Measurements from ENCODE around the gene DEPDC5. TPM values are rescaled to one million over a fixed set of nuclear protein-coding genes. Genes with fewer than 3 reads are reported as not detected.

DEPDC5 gene
- total and polyA plus RNA-seq, 2 donors, result 9.3 to 33.1 TPM

DNA sequence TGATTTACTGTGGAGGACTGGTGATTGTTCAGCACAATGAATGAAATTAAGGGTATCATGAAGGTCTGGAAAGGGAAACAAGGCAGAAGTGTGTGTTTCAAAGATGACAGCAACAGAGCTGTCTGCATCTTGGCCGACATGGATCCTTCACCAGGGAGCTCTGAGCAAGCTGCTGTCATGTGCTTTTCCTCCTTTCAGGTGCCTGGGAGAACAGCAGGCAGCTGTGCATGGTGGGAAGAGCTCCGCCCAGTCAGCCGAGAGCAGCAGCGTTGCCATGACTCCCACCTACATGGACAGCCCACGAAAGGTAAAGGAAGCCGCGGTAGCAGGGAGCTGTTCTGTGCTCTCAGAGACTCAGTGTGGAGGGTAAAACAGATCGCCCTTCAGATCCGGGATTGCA lies 103.4 kb downstream of the DEPDC5 start:
- no peak for DNase-seq (ENCODE audit: extremely low spot score)
- Histone ChIP-seq H3K4me1 (ENCODE audit: insufficient read depth) (no peaks in the 10 kb centered on the region), H3K27ac (ENCODE audit: low read depth) (no peak overlapping the region), H3K4me3 (ENCODE audit: low read depth, low read length) (no peak overlapping the region), H3K36me3 (ENCODE audit: insufficient read depth) (peaks cover 2% of the 10 kb centered on the region)
- 59% methylated on average over 9 of the region's 9 CpGs for WGBS

DNA sequence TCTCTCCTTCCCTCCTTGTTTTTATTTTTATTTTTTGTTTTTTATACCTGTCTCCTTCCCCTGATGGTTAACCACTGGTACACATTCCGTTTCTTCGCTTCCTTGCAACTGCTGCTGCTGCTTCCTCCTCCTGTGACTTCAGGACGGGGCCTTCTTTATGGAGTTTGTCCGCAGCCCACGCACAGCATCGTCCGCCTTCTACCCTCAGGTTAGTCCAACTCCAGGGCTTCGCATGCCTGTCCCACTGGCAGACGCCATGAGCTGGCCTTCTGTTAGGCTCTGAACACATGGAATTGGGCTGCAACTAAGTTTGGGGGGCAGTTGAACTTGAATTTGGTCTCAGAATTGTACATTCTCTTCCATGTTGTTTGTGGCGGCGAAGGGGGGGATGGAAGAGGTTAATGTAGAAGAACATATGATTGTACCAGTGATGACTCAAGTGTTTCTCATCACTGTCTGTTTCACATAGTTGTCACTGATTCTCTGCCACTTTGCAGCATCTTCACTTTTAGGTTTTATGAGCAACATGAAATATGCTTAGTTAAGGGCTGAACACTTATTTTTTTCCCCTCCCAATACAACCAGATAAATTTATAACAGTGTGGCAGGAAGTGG lies 107.5 kb downstream of the DEPDC5 start:
- 96% methylated on average over 11 of the region's 11 CpGs for WGBS
- no peak for DNase-seq (ENCODE audit: extremely low spot score)
- no peak overlapping the region for H3K27ac ChIP-seq (ENCODE audit: low read depth)
- no peaks in the 10 kb centered on the region for H3K4me1 ChIP-seq (ENCODE audit: insufficient read depth)
- no peak overlapping the region for H3K4me3 ChIP-seq (ENCODE audit: low read depth, low read length)
- peaks cover 2% of the 10 kb centered on the region for H3K36me3 ChIP-seq (ENCODE audit: insufficient read depth)

DNA sequence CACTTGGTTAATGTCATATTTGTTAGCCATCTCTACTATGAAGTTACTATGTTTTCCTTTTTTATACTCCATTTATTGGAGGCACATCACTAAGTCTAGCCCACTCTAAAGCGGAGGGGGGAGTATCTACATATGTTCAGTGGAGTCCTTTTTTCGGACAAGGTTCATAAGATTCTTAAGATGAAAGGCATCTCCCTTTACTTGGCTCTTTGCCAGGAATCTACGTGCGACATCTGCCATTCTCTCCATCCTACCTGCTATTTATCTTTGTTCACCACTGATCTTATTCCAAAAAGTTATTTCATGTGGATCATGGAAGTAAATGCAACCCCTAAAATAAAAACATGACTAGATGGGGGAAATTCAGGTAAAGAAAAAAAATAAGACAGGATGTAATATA lies 113.1 kb downstream of the DEPDC5 start:
- 92% methylated on average over 4 of the region's 4 CpGs for WGBS
- Histone ChIP-seq H3K4me1 (ENCODE audit: insufficient read depth) (no peaks in the 10 kb centered on the region), H3K36me3 (ENCODE audit: insufficient read depth) (peaks cover 3% of the 10 kb centered on the region)

DNA sequence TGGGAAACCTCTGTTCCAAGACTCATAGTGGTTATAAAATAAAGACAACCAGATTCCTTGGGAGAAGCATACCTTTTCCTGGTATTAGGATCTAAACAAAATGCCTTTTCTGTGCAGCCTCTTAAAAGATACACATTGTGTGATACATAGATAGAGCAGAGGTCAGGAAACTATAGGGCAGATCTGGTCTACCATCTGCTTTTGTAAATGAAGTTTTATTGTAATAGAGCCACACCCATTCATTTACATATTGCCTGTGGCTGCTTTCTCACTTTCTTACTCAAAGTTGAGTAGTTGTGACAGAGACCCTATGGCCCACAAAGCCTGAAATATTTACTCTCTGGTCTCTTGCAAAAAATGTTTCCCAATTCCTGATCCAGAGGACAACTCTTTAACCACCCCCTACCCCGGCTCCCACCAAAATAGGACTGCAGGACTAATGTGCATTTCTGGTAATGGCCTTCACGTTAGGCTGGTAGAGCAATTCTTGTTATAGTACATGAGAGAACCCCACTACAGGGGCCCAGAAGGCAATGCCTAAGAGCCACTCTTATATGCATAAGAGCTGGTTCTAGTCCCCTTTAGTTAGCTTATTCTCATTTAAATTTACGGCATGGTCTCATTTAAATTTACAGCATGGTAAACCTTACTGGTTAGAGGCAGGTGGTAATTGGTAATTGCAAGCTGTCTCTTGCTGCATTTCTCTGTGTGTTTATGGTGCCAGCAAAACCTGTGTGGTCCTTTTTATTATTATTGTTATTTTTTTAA lies 113.8 kb downstream of the DEPDC5 start:
- Histone ChIP-seq H3K27ac (ENCODE audit: low read depth) (no peak overlapping the region), H3K4me3 (ENCODE audit: low read depth, low read length) (no peak overlapping the region), H3K36me3 (ENCODE audit: insufficient read depth) (peaks cover 3% of the 10 kb centered on the region), H3K4me1 (ENCODE audit: insufficient read depth) (no peaks in the 10 kb centered on the region)
- DNase-seq (ENCODE audit: extremely low spot score), result no peak
- 94% methylated on average over 3 of the region's 3 CpGs for WGBS

More for the DNA sequence above, 113.1 kb downstream of the DEPDC5 start:
- no peak for DNase-seq (ENCODE audit: extremely low spot score)
- Histone ChIP-seq H3K27ac (ENCODE audit: low read depth) (no peak overlapping the region), H3K4me3 (ENCODE audit: low read depth, low read length) (no peak overlapping the region)

DNA sequence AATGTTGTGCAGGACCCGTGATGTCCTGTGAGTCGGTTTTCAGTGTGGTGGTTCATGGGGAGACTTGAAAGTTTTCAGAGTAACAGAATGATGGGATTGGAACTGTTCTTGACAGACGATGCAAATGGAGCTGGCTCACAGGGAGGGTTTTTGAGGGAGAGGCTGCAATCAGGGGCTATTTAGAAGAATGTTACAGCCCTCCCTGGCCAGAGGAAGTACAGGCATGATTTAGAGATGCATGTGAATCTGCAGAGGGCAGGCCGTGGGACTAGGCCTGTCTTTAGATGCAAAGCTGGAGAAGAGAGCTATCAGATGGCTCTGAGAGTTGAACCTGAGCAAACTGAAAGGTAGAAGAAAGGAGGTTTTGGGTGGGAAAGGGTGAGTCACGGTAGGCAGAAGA lies 115.9 kb downstream of the DEPDC5 start:
- H3K4me3 ChIP-seq (ENCODE audit: low read depth, low read length), result no peak overlapping the region
- peaks cover 3% of the 10 kb centered on the region for H3K36me3 ChIP-seq (ENCODE audit: insufficient read depth)
- H3K27ac ChIP-seq (ENCODE audit: low read depth), result no peak overlapping the region
- 79% methylated on average over 5 of the region's 5 CpGs for WGBS
- no peaks in the 10 kb centered on the region for H3K4me1 ChIP-seq (ENCODE audit: insufficient read depth)
- DNase-seq (ENCODE audit: extremely low spot score), result no peak

DNA sequence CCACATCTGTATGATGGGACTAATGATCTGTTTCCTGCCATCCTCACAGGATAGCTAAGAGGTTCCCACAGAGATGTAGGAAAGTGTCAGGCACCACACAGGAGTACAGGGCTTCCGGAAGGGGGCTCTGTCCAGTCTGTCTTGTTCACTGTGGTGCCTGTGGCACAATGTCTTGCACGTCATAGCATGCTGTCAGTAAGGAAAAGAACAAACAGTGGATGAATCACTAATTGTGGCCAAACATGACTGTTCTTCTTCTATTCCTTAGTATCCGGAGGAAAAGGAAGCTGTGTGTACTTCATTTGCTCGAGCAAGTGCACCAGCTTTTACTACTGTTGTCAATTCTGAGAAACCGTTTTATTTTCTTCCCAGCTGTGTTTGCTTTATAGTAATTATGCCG lies 117.1 kb downstream of the DEPDC5 start:
- Histone ChIP-seq H3K4me3 (ENCODE audit: low read depth, low read length) (no peak overlapping the region), H3K4me1 (ENCODE audit: insufficient read depth) (no peaks in the 10 kb centered on the region), H3K36me3 (ENCODE audit: insufficient read depth) (peaks cover 3% of the 10 kb centered on the region), H3K27ac (ENCODE audit: low read depth) (no peak overlapping the region)
- no peak for DNase-seq (ENCODE audit: extremely low spot score)
- 80% methylated on average over 6 of the region's 6 CpGs for WGBS

DNA sequence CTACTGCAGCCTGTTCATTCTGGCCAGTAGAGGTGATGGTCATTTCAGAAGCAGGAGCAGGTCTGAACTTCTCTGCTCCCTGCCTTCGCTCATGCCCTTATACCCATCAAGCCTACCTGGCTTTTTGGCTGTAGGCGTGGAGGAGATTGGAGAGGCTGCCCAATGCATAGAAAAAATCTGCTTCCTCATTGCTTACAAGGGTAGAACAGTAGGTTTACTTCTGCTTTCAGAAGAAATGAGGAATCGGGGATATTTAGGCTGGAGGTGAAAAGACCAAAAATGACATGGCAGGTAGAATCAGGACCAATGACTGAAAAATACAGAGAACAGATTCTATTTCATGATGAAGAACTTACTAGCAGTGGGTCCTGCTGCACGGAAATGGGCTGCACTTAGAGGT lies 117.7 kb downstream of the DEPDC5 start:
- no peak overlapping the region for H3K4me3 ChIP-seq (ENCODE audit: low read depth, low read length)

DNA sequence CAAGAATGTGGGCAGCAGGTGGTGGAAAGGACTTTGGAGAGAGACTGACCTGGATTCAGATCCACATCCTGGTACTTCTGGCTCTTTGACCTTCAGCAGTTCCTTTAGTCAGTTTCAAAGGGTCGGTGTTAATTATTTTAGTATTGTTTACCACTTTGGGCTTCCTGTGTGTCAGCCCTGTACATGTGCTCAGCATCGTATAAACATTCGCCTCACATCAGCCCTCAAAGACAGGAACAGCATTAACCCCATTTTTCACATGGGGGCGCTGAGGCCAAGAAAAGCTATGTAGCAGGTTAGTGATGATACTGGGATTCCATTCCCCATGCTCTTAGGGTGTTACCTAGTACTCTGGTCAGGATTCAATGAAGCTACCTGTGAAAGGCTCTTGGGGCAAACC lies 118.4 kb downstream of the DEPDC5 start:
- no peak for DNase-seq (ENCODE audit: extremely low spot score)
- WGBS, result 52% methylated on average over 4 of the region's 4 CpGs
- H3K27ac ChIP-seq (ENCODE audit: low read depth), result no peak overlapping the region
- no peaks in the 10 kb centered on the region for H3K4me1 ChIP-seq (ENCODE audit: insufficient read depth)
- H3K36me3 ChIP-seq (ENCODE audit: insufficient read depth), result peaks cover 5% of the 10 kb centered on the region
- no peak overlapping the region for H3K4me3 ChIP-seq (ENCODE audit: low read depth, low read length)

More for the DNA sequence above, 117.7 kb downstream of the DEPDC5 start:
- DNase-seq (ENCODE audit: extremely low spot score), result no peak
- H3K27ac ChIP-seq (ENCODE audit: low read depth), result no peak overlapping the region
- 81% methylated on average over 4 of the region's 4 CpGs for WGBS
- H3K36me3 ChIP-seq (ENCODE audit: insufficient read depth), result peaks cover 5% of the 10 kb centered on the region
- H3K4me1 ChIP-seq (ENCODE audit: insufficient read depth), result no peaks in the 10 kb centered on the region

DNA sequence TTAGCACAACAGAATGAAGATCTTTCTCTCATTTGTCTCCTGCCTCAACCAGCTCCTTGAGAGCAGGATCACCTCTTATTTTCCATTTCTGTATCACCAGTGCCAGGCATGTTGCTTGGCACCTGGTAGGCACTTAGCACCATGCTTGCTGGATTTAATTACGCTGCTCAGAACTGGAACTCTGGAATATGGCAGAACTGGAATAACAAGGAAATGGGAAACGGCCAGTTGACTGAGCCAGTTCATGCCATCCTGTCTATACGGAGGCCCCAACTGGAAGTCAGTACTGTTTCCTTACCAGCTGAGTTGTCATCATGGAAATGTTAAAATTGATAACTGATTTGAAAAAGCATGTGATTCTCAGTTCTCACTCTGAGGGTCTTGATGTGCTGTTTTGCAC lies 121.0 kb downstream of the DEPDC5 start:
- Histone ChIP-seq H3K4me1 (ENCODE audit: insufficient read depth) (no peaks in the 10 kb centered on the region), H3K36me3 (ENCODE audit: insufficient read depth) (peaks cover 5% of the 10 kb centered on the region), H3K4me3 (ENCODE audit: low read depth, low read length) (no peak overlapping the region), H3K27ac (ENCODE audit: low read depth) (no peak overlapping the region)
- DNase-seq (ENCODE audit: extremely low spot score), result no peak
- WGBS, result 89% methylated on average over 3 of the region's 3 CpGs

DNA sequence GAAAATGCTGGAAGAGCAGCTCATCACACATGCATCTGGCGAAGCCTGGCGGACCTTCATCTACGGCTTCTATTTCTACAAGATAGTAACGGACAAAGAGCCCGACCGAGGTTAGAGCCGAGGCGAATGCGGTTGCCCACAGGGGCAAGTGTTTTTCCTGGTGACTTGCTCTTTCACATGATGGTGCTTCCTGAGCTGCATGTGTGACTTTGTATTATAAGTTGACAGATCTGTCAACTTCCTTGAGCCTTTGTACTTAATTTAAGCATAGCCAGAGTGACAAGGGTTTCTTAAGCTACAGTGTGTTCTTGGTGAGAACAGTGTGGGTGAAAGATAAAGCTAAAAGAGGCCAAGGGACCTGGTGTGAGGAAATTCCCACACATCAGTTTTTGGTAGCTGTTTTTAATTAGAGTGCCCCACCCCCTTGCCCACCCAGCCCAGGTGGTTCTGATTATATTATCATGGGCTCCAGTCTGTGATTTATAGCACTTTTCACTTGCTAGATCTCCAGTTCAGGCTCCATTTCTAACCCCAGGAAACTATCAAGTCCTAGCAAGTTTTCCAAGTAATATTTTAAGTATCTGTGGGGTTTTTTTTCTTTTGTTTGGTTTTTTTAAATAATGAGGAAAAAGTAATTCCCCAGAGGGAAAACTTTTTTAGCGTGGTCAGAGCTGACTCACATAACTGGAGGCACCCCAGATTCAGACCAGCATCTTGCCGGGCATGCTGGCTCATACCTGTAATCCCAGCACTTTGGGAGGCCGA lies 122.5 kb downstream of the DEPDC5 start:
- 81% methylated on average over 12 of the region's 12 CpGs for WGBS
- no peak overlapping the region for H3K4me3 ChIP-seq (ENCODE audit: low read depth, low read length)
- DNase-seq (ENCODE audit: extremely low spot score), result no peak
- no peak overlapping the region for H3K27ac ChIP-seq (ENCODE audit: low read depth)
- H3K36me3 ChIP-seq (ENCODE audit: insufficient read depth), result peaks cover 2% of the 10 kb centered on the region
- H3K4me1 ChIP-seq (ENCODE audit: insufficient read depth), result no peaks in the 10 kb centered on the region

DNA sequence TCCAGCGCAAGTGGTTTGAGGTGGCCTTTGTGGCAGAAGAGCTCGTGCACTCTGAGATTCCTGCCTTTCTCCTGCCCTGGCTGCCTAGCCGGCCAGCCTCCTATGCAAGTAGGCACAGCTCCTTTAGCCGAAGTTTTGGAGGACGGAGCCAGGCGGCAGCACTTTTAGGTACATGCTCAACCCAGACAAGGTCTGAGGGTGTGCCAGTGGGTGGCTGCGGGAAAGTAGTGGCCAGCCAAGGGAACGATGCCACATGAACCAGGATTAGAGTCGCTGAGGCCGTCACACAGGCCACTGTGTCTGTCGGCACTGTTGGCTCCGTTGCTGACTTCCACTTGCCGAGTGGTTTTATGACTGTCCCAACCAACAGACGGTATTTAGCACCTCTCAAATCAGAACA lies 125.8 kb downstream of the DEPDC5 start:
- Histone ChIP-seq H3K36me3 (ENCODE audit: insufficient read depth) (peaks cover 2% of the 10 kb centered on the region), H3K27ac (ENCODE audit: low read depth) (no peak overlapping the region), H3K4me3 (ENCODE audit: low read depth, low read length) (no peak overlapping the region), H3K4me1 (ENCODE audit: insufficient read depth) (no peaks in the 10 kb centered on the region)
- DNase-seq (ENCODE audit: extremely low spot score), result no peak
- WGBS, result 91% methylated on average over 14 of the region's 14 CpGs

DNA sequence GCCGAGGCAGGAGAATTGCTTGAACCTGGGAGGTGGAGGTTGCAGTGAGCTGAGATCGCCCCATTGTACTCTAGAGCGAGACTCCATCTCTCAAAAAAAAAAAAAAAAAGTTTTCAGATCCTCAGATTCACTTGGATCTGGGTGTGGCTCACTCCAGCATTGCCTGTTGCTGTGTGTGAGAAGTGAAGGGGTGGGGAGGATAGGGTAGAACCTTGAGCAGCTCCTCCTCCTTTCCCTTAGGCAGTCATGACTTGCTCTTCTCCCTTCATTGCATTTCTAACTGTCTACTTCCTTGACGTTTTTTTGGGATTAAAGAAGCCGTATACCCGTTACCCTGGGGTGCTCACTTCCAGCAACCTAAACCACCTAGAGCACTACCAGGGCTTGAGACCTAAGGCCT lies 127.4 kb downstream of the DEPDC5 start:
- H3K27ac ChIP-seq (ENCODE audit: low read depth), result no peak overlapping the region
- DNase-seq (ENCODE audit: extremely low spot score), result no peak
- H3K36me3 ChIP-seq (ENCODE audit: insufficient read depth), result peaks cover 4% of the 10 kb centered on the region
- WGBS, result 91% methylated on average over 6 of the region's 6 CpGs
- no peaks in the 10 kb centered on the region for H3K4me1 ChIP-seq (ENCODE audit: insufficient read depth)
- no peak overlapping the region for H3K4me3 ChIP-seq (ENCODE audit: low read depth, low read length)

DNA sequence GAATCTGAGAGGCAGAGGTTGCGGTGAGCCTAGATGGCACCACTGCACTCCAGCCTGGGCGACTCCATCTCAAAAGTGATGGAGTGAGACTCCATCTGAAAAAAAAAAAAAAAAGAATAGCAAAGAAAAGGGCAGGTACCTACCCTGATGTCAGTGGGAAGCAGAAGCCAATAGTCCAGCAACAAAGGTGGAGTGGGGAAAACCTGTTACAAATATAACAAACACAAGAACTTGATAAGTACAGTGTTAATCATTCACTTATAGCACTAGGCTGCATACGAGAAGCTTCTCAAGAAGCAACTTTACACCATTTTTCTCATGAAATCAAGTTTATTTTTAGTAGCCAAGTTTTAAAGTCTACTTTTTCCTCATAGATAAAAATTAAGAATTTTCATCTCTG lies 128.0 kb downstream of the DEPDC5 start:
- Histone ChIP-seq H3K4me1 (ENCODE audit: insufficient read depth) (no peaks in the 10 kb centered on the region), H3K27ac (ENCODE audit: low read depth) (no peak overlapping the region), H3K36me3 (ENCODE audit: insufficient read depth) (peaks cover 2% of the 10 kb centered on the region), H3K4me3 (ENCODE audit: low read depth, low read length) (no peak overlapping the region)
- no peak for DNase-seq (ENCODE audit: extremely low spot score)
- WGBS, result 94% methylated on average over 3 of the region's 3 CpGs

DNA sequence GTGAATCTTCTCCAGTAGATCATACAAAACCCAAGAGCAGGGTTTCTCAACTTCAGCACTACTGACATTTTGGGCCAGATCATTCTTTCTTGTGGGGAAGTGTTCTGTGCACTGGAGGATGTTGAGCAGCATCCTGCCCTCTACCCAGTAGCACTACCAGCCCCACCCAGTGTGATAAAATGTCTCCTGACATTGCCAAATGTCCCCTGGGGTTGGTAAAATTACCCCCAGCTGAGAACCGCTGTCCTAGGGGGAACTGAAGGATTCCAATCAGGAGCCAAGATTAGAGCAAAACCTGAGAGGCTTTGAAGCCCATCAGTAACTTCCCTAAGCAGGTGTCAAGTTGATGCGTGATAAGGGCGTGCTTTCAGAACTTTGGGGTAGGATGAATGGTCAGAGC lies 129.2 kb downstream of the DEPDC5 start:
- no peak overlapping the region for H3K27ac ChIP-seq (ENCODE audit: low read depth)
- DNase-seq (ENCODE audit: extremely low spot score), result no peak
- no peaks in the 10 kb centered on the region for H3K4me1 ChIP-seq (ENCODE audit: insufficient read depth)
- H3K4me3 ChIP-seq (ENCODE audit: low read depth, low read length), result no peak overlapping the region
- H3K36me3 ChIP-seq (ENCODE audit: insufficient read depth), result peaks cover 2% of the 10 kb centered on the region
- 84% methylated on average over 3 of the region's 3 CpGs for WGBS
